ENCODE results near the gene PSMG4.

The PSMG4 gene

GRCh38 chr6:3312604-3313231 lies 54.0 kb downstream of the PSMG4 start:
- DNase-seq = no peak

- DNase-seq = no peak
These were observed 55.4 kb downstream of the PSMG4 start for GRCh38 chr6:3314176-3314575.

- DNase-seq = no peak
These were observed 56.1 kb downstream of the PSMG4 start for GRCh38 chr6:3314621-3315467.

- DNase-seq = no peak
These were observed 57.1 kb downstream of the PSMG4 start for GRCh38 chr6:3315841-3316240.

- no peak for DNase-seq
These were observed 57.6 kb downstream of the PSMG4 start for GRCh38 chr6:3316331-3316730.

GRCh38 chr6:3316818-3317217 lies 58.1 kb downstream of the PSMG4 start:
- no peak for DNase-seq
